ENCODE measurements around the gene LAMB3.

The LAMB3 gene

GRCh38 chr1:209593747-209594146, 58.5 kb downstream of the LAMB3 start:
- no peak overlapping the region for H3K27ac ChIP-seq
- TF ChIP-seq CTCF (IDR thresholded peaks at IDR 0.05) (no peak), ZFX (IDR thresholded peaks at IDR 0.05; ENCODE audit: borderline replicate concordance) (no peak)

- TF ChIP-seq CTCF (IDR thresholded peaks at IDR 0.05): peak; percentile 47
- no peak for TF ChIP-seq ZFX (IDR thresholded peaks at IDR 0.05; ENCODE audit: borderline replicate concordance)
- H3K27ac ChIP-seq: no peak overlapping the region
Observed at GRCh38 chr1:209590405-209590804, 61.8 kb downstream of the LAMB3 start.

GRCh38 chr1:209589863-209590262, 62.4 kb downstream of the LAMB3 start:
- no peak overlapping the region for H3K27ac ChIP-seq
- no peak for TF ChIP-seq CTCF (IDR thresholded peaks at IDR 0.05)

DNA sequence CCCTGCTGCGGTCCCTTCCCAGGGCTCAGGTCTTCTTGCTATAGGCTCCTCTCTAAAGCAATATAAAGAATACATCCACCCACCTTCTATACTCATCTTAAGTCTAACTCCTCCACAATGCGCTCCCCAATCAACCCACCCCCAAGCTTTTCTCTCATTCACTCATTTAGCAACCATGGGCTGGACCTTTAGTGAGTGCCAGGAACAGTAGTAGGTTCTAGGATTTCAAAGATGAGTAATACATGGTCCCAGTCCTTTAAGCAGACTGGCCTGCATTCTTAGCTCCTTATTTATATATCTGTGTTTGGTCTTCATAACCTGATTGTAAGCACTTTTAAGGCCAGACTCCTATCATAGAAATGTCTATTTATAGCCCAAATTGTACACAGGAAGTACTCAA, 62.8 kb downstream of the LAMB3 start:
- no peak for TF ChIP-seq ZFX (IDR thresholded peaks at IDR 0.05; ENCODE audit: borderline replicate concordance)
- no peak for TF ChIP-seq CTCF (IDR thresholded peaks at IDR 0.05)
- no peak overlapping the region for H3K27ac ChIP-seq

DNA sequence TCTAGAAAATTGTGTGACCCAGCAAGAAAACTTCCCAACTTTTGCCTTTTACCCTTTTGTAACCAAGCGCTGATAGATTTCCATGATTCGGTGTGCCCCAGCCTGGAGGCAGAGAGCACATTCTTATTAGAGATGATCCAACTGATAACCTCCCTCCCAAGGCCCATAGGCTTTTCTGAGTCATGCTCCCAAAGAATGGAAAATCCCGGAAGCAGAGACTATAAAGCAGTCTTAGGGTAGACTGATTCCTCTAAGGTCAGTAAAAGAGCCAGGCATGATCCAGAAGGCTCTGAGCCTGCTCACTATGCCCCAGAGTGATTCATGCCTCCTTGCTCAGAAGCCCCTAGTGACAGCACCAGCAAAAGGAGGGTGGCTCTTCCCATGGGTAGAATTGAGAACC, 64.4 kb downstream of the LAMB3 start:
- H3K27ac ChIP-seq: no peak overlapping the region
- TF ChIP-seq CTCF (IDR thresholded peaks at IDR 0.05) (no peak), ZFX (IDR thresholded peaks at IDR 0.05; ENCODE audit: borderline replicate concordance) (no peak)

DNA sequence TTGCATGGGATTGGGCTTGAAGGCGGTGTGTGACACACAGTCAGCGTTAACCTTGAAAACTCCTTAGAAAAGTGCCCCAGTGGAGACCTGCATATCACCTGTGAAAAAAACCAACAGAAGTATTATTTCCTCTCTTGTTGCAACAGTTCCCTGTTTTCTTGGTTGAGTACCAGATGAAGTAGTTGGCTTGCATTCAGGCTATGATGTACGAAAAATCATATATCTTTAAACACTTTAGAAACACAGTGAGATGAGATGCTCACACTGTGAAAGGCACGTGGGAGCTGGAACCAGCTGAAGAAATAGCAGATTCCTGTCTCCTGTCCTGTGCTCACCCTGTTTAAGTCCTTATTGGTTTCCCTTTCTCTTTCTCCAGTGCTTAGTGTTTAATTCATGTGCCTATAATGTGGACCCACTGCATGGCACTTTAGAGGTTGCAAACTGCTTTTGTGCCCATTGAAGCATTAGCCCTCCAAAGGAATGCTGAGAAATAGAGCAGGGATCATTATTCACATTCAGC, 65.9 kb downstream of the LAMB3 start:
- TF ChIP-seq CTCF (IDR thresholded peaks at IDR 0.05) (no peak), ZFX (IDR thresholded peaks at IDR 0.05; ENCODE audit: borderline replicate concordance) (no peak)
- H3K27ac ChIP-seq: no peak overlapping the region

DNA sequence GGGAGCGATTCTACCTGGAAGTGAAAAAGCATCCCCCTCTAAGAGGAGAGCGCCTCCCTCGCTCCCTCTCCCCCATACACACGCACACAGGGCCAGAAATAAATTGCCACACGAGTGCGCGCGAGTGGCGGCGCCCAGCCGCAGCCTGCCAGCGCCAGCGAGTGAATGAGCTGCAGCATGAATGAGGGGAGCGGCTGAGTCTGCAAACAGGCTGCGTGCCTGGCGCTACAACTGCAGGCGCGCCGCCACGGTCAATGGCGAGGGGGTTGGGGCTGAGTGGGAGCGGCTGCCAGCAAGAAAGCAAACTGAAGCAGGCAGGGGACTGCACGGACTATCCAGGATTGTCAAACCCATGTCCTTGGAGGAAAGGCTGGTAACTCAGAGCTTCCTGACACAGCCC, 66.6 kb downstream of the LAMB3 start:
- TF ChIP-seq CTCF (IDR thresholded peaks at IDR 0.05) (peak; percentile 39), ZFX (IDR thresholded peaks at IDR 0.05; ENCODE audit: borderline replicate concordance) (no peak)
- no peak overlapping the region for H3K27ac ChIP-seq

All from 22Rv1 (cell line).